GM12864 (cell line): ENCODE measurements around the gene PSORS1C2.
A peak's percentile ranks its signal among the peaks of the same experiment; 100 is the strongest.
"Not testable (repeated sequence)": the region's sequence is repeated elsewhere in the genome, so short reads cannot be mapped to it uniquely, and the experiment has no call there.

Experiments used
- DNase-seq: peaks from one replicate; pipeline ENCODE4 v3.0.0-alpha.2; 2011; ENCODE audit warnings: low read depth
- H3K4me3 ChIP-seq: 2 replicates; pipeline ENCODE4 v1.5.1; 2011; ENCODE audit warnings: mild to moderate bottlenecking, low read depth, low read length, control low read depth
- TF ChIP-seq, protein P1 (sequence below): IDR thresholded peaks from 2 replicates; pipeline ENCODE4 v1.5.1; 2011; ENCODE audit warnings: low read depth, mild to moderate bottlenecking, moderate library complexity, low read length, control low read depth, inconsistent platforms; ENCODE audit errors: missing control alignments

Gene PSORS1C2

DNA sequence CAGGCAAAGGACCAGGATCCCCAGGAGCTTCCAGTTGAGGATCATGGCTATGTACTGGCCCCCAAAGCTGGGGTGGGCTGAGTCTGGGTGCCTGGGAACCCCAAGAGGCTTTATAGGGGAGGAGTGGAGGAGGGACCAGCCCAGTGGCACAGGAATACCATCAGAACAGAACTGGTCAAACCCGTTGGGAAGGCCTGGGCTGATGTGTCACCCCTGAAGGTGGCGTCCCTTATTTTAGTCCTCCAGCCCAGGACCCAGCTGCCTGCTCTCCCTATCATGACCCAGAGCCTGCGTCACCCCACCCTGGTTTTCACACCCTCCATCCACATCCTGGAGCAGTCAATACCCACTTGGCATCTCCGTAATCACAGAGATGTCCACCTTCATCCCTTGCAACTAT, at the start of gene PSORS1C2:
TSS of gene PSORS1C2 (minus strand) at position 85 of the 400 bp plus-strand sequence. CDS start at position 45, 40 bp downstream.
- no peak within 1 kb of the TSS for H3K4me3 ChIP-seq
- TF ChIP-seq, protein P1, sequence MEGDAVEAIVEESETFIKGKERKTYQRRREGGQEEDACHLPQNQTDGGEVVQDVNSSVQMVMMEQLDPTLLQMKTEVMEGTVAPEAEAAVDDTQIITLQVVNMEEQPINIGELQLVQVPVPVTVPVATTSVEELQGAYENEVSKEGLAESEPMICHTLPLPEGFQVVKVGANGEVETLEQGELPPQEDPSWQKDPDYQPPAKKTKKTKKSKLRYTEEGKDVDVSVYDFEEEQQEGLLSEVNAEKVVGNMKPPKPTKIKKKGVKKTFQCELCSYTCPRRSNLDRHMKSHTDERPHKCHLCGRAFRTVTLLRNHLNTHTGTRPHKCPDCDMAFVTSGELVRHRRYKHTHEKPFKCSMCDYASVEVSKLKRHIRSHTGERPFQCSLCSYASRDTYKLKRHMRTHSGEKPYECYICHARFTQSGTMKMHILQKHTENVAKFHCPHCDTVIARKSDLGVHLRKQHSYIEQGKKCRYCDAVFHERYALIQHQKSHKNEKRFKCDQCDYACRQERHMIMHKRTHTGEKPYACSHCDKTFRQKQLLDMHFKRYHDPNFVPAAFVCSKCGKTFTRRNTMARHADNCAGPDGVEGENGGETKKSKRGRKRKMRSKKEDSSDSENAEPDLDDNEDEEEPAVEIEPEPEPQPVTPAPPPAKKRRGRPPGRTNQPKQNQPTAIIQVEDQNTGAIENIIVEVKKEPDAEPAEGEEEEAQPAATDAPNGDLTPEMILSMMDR: no peak
- DNase-seq: no peak

DNA sequence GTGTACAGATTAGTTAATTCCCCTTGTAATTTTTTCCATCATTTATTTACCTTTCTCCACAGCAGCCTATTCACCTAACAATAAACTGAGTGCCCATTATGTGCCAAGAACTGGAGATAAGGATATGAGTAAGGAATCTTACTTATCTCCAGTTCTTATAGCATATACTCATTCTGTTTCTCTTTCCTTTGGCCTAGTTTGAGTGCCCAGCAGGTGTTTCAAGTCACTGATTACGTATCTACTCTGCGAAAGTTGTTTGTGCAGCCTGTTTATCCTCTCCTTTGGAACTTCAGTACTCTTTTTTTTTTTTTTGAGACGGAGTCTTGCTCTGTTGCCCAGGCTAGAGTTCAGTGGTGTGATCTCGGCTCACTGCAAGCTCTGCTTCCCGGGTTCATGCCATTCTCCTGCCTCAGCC, 48.9 kb upstream of the PSORS1C2 start:
- no peak overlapping the region for H3K4me3 ChIP-seq
- TF ChIP-seq, protein P1: no peak
- DNase-seq: no peak

DNA sequence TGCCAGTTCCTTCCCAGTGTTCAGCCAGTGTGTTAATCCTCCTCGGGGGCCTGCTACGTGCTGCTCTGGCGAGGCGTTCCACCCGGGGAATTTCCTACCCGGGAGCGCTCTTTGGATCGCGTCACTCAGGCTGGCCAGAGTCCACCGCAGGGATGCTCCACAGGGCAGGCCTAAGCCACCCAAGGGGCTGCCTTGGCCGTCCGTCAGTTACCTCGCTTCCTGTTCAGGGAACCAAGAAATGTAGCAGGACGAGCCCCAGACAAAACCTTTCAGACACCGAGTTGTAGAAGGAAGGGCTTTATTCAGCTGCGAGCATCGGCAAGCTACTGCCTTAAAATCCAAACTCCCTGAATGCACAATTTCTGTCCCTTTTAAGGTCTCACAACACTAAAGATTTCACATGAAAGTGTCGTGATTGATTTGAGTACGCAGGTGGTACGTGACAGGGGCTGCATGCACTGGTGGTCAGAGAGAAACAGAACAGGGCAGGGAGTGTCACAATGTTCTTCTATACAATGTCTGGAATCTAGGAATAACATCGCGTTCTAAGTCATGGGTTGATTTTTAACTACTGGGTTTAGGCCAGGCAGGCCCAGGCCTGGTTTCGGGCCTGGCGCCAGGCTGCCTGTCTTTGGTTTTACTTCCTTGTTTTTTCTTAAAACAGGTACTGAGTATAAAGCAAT, 47.3 kb upstream of the PSORS1C2 start:
- TF ChIP-seq, protein P1: no peak
- no peak for DNase-seq
- H3K4me3 ChIP-seq: no peak overlapping the region

DNA sequence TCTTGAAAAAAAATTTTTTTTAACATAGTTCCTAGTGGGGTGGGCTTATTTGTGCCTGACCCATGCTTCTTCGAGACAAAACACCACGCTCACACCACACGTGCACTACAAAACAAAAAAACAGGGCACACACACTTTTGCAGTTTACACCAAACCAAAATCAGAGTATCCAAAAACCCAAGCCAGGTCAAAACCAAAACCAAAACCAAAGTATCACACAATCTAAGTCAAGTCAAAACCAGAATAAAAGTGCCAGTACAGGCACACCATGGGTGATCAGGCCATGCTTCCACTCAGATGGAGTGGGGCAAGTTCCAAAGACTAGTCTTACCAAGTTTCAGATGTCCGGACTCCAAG, 46.8 kb upstream of the PSORS1C2 start:
- not testable (repeated sequence) for DNase-seq, H3K4me3 ChIP-seq

DNA sequence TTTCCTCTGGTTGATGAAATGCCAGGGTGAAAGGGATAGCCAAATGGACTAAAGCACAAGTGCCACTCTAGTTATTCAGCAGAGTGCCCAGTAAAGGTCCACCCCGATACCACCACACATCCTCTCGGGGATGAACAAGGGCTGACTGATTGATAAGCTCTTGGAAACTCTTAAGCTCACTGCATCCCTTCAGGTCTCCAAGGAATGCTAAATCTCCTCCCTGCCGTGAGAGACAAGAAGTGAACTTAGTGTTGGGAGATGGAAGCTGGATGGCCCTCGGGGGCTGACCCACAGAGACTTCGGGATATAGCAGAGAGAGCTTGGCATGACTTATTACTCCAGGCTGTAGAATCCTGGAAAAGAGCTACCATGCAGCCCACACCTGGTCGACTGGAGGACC, 45.0 kb upstream of the PSORS1C2 start:
- not testable (repeated sequence) for DNase-seq

DNA sequence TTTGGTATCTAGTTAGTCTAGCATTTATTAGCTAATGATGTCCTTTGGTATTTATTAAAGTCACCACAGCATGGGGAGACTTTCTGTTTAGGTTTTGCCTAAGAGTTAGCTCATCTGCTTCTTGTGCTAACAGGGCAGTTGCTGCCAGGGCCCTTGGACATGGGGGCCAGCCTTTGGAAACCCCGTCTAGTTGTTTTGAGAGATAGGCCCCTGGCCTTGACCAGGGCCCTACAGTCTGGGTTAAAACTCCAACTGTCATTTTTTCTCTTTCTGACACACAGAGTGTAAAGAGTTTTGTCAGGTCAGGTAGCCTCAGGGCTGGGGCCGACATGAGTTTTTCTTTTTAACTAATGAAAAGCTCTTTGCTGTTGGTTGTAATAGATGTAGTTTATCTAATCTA, 44.4 kb upstream of the PSORS1C2 start:
- DNase-seq, H3K4me3 ChIP-seq: not testable (repeated sequence)

More for the DNA sequence above, 45.0 kb upstream of the PSORS1C2 start:
- H3K4me3 ChIP-seq: not testable (repeated sequence)

DNA sequence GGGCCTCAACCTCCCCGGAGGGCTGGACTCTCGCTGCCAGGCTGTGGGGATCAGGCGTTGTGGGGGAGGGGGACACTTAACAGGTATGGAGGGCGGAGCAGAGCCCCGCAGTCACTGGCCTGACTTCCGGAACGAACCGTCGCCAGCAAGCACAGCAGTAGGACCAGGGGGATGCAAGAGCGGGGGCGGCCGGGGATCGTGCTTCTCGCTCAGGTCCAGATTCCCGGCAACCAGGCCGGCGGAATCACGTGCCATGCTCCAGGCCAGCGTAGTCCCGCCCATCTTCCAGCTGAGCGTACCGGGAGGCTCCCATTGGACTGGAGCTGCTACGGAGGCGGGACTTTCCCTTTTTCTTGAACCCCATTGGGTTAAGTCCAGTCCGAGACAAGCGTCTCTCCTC, 41.6 kb upstream of the PSORS1C2 start:
- peak; percentile 70 for DNase-seq
- TF ChIP-seq, protein P1: no peak
- H3K4me3 ChIP-seq: peak overlapping the region; percentile 59

DNA sequence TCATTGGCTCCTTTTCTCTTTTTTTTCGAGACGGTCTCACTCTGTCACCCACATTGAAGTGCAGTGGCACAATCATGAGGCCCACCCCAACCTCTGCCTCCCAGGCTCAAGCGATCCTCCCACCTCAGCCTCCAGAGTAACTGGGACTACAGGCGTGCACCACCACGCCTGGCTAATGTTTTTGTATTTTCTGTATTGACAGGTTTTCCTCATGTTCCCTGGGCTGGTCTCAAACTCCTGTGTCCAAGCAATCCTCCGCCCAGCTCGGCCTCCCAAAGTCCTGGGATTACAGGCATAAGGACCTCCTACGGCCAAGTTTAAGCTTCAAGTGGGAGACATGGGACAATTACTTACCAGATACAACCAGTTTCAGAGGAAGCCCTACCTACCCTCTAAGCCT, 41.0 kb upstream of the PSORS1C2 start:
- DNase-seq: no peak
- H3K4me3 ChIP-seq: peak overlapping the region; percentile 59
- TF ChIP-seq, protein P1: no peak

DNA sequence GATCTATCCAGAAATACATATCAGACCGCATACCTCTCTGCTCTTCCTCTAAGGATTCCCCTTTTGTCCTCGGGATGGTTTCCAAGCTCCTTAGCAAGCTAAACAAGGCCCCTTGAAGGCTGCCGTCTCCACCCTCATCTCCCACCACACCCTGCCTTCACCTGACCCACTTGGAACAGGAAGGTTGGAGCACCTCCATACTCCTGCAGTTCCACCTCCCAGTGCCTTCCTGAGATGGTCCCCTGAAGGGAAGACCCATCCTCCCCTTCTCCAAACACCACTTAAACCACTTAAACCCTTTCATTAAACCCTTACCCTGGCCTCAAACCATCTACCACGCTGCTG, 40.1 kb upstream of the PSORS1C2 start:
- TF ChIP-seq, protein P1: no peak
- peak overlapping the region; percentile 9; the same call in 1 of the 2 replicates for H3K4me3 ChIP-seq
- no peak for DNase-seq
